Testis (tissue), 3 donors: ENCODE data around the gene PTGIS. TPM values are rescaled to one million over a fixed set of nuclear protein-coding genes. Genes with fewer than 3 reads are reported as not detected.

Experiments
- DNase-seq: peaks from one replicate; pipeline ENCODE4 v3.0.0-alpha.2; 2019
- H3K27ac ChIP-seq, 2 donors: fragments of 200-600 bp; sonication (generic); one replicate each; pipeline ENCODE4 v1.5.1; 2019
- H3K27me3 ChIP-seq: fragments of 200-600 bp; sonication (generic); one replicate; pipeline ENCODE4 v1.5.1; 2019
- H3K36me3 ChIP-seq: fragments of 200-600 bp; sonication (generic); one replicate; pipeline ENCODE4 v1.5.1; 2017; ENCODE audit warnings: low read depth; ENCODE audit errors: missing control alignments
- H3K4me1 ChIP-seq: fragments of 200-600 bp; sonication (generic); one replicate; pipeline ENCODE4 v1.5.1; 2019
- H3K4me3 ChIP-seq, 2 donors: fragments of 200-600 bp; sonication (generic); one replicate each; pipeline ENCODE4 v1.5.1; 2017 to 2019
- H3K9me3 ChIP-seq: fragments of 200-600 bp; sonication (generic); one replicate; pipeline ENCODE4 v1.5.1; 2017
- CTCF ChIP-seq, 3 experiments: fragments of 450-650 bp in 2 of 3; fragments of 200-600 bp in 1 of 3; sonication (generic) in 1 of 3; IDR thresholded peaks; one replicate each; pipeline ENCODE4 v1.5.1; 2016 to 2019; ENCODE audit warnings: antibody characterized with exemption in 3 of 3, mild to moderate bottlenecking in 2 of 3, moderate library complexity in 1 of 3
- POLR2A ChIP-seq: fragments of 450-650 bp; IDR thresholded peaks from one replicate; pipeline ENCODE4 v1.6.1; 2017; ENCODE audit warnings: antibody characterized with exemption, mild to moderate bottlenecking, moderate library complexity
- WGBS, 2 donors: methylation state at CpG; one replicate each; pipeline ENCODE4 v1.1.5; 2018; 5-methylcytosine and 5-hydroxymethylcytosine counted together
- intact Hi-C: fragments of 100-400 bp; cut with DNase I; formaldehyde crosslinking; loops from one replicate; pipeline ENCODE4 v1.15.1; 2023; ENCODE audit warnings: low total_unique reads
- polyA plus RNA-seq: library from polyadenylated mRNA; stranded (reverse); fragments of 350-450 nt; fragmentation: Illumina TruSeq; extraction: RNeasy Lipid Tissue Mini Kit (QIAGEN cat#74804); gene quantifications from one replicate; pipeline ENCODE4 v1.2.3, GENCODE V29; 2014; ENCODE audit warnings: low read depth, low replicate concordance; ENCODE audit not compliant: insufficient read depth
- total RNA-seq, 2 donors: library from RNA; depleted of rRNA; stranded (reverse); fragments of >200 nt; gene quantifications; one replicate each; pipeline ENCODE4 v1.2.3, GENCODE V29; 2016

Gene PTGIS
- total and polyA plus RNA-seq, 3 donors from 2014 or later, result 12.2 to 30.3 (median 13.0) TPM

- Histone ChIP-seq H3K4me3 (no peak overlapping the region), H3K9me3 (no peaks in the 10 kb centered on the region), H3K27ac (no peak overlapping the region), H3K27me3 (no peaks in the 10 kb centered on the region), H3K4me1 (peaks cover 8% of the 10 kb centered on the region), H3K36me3 (no peaks in the 10 kb centered on the region)
- intact Hi-C loops, result no loop called here
- no peak for TF ChIP-seq POLR2A
- no peak for TF ChIP-seq CTCF (IDR thresholded peaks at IDR 0.05)
- 58 to 60% methylated on average over 8 of the region's 8 CpGs for WGBS, 2 donors
- peak; percentile 65 for DNase-seq
Observed at GRCh38 chr20:49466114-49466912, 101.6 kb downstream of the PTGIS start.

- Histone ChIP-seq H3K36me3 (no peaks in the 10 kb centered on the region), H3K4me1 (peaks cover 15% of the 10 kb centered on the region), H3K27ac (no peak overlapping the region), H3K9me3 (no peaks in the 10 kb centered on the region), H3K27me3 (no peaks in the 10 kb centered on the region), H3K4me3 (no peak overlapping the region)
- TF ChIP-seq POLR2A (no peak), CTCF (IDR thresholded peaks at IDR 0.05) (no peak)
- intact Hi-C loops, result no loop called here
- WGBS, 2 donors, result 74 to 86% methylated on average over 7 of the region's 7 CpGs
- DNase-seq, result no peak
Observed at GRCh38 chr20:49464556-49464955, 103.4 kb downstream of the PTGIS start.

GRCh38 chr20:49462626-49463025, 105.3 kb downstream of the PTGIS start:
- no peak overlapping the region for H3K4me3 ChIP-seq
- H3K27ac ChIP-seq, result no peak overlapping the region
- H3K27me3 ChIP-seq, result no peaks in the 10 kb centered on the region
- H3K36me3 ChIP-seq, result no peaks in the 10 kb centered on the region
- no peak for DNase-seq
- intact Hi-C loops, result no loop called here
- no peak for TF ChIP-seq CTCF (IDR thresholded peaks at IDR 0.05)
- TF ChIP-seq POLR2A, result no peak
- WGBS, 2 donors, result 73 to 81% methylated on average over 6 of the region's 6 CpGs
- H3K4me1 ChIP-seq, result peaks cover 14% of the 10 kb centered on the region
- H3K9me3 ChIP-seq, result no peaks in the 10 kb centered on the region

GRCh38 chr20:49461894-49462620, 105.9 kb downstream of the PTGIS start:
- H3K27me3 ChIP-seq, result no peaks in the 10 kb centered on the region
- DNase-seq, result no peak
- WGBS, 2 donors, result 88 to 91% methylated on average over 9 of the region's 9 CpGs
- H3K4me3 ChIP-seq, result no peak overlapping the region
- H3K36me3 ChIP-seq, result no peaks in the 10 kb centered on the region
- intact Hi-C loops, result no loop called here
- H3K4me1 ChIP-seq, result peaks cover 10% of the 10 kb centered on the region
- H3K9me3 ChIP-seq, result no peaks in the 10 kb centered on the region
- no peak overlapping the region for H3K27ac ChIP-seq
- no peak for TF ChIP-seq POLR2A
- TF ChIP-seq CTCF (IDR thresholded peaks at IDR 0.05), result no peak
